ENCODE data around the gene HECW1. TPM values are rescaled to one million over a fixed set of nuclear protein-coding genes. Genes with fewer than 3 reads are reported as not detected.

HECW1 gene
- total RNA-seq, 1 experiment from 2014 or later, result 2.7 TPM

- TF ChIP-seq CTCF (conservative IDR thresholded peaks at IDR 0.05), result no peak
- TF ChIP-seq EZH2 (IDR thresholded peaks at IDR 0.05; ENCODE audit: low read depth), result no peak
- Histone ChIP-seq H3K4me1 (replicated peaks; ENCODE audit: insufficient read depth) (no peaks in the 10 kb centered on the region), H3F3A (ENCODE audit: insufficient read depth, low read depth) (no peaks in the 10 kb centered on the region), H3K36me3 (ENCODE audit: low read depth) (no peaks in the 10 kb centered on the region), H2AFZ (no peak overlapping the region), H4K20me1 (ENCODE audit: insufficient read depth) (no peaks in the 10 kb centered on the region), H3K4me3 (no peak overlapping the region), H3K9me2 (ENCODE audit: insufficient read depth) (no peaks in the 10 kb centered on the region), H3K9me3 (ENCODE audit: insufficient read depth, low read depth) (no peaks in the 10 kb centered on the region), H3K4me2 (no peak overlapping the region), H3K27ac (no peak overlapping the region), H3K79me2 (ENCODE audit: low read depth) (no peaks in the 10 kb centered on the region), H3K27me3 (ENCODE audit: insufficient read depth, low read depth) (peaks cover 76% of the 10 kb centered on the region)
- CTCF ChIA-PET, result no interaction called here
- intact Hi-C loops (cut with micrococcal nuclease; ENCODE audit: unreplicated experiment), result no loop called here
- BruUV-seq (replicated peaks), result no TSS peak
- DNase-seq, result no peak
- POLR2A ChIA-PET (ENCODE audit: unreplicated experiment), result no interaction called here
Observed at GRCh38 chr7:43306404-43306803, 194.0 kb downstream of the HECW1 start.

GRCh38 chr7:43307522-43307921 is 195.1 kb downstream of the HECW1 start:
- POLR2A ChIA-PET (ENCODE audit: unreplicated experiment), result no interaction called here
- H3F3A ChIP-seq (ENCODE audit: insufficient read depth, low read depth), result no peaks in the 10 kb centered on the region
- no peaks in the 10 kb centered on the region for H3K79me2 ChIP-seq (ENCODE audit: low read depth)
- CTCF ChIA-PET, result no interaction called here
- H3K27me3 ChIP-seq (ENCODE audit: insufficient read depth, low read depth), result peaks cover 76% of the 10 kb centered on the region
- intact Hi-C loops (cut with micrococcal nuclease; ENCODE audit: unreplicated experiment), result no loop called here
- H4K20me1 ChIP-seq (ENCODE audit: insufficient read depth), result no peaks in the 10 kb centered on the region
- no peaks in the 10 kb centered on the region for H3K36me3 ChIP-seq (ENCODE audit: low read depth)
- BruUV-seq (replicated peaks), result no TSS peak
- no peak overlapping the region for H3K4me3 ChIP-seq
- H3K9me2 ChIP-seq (ENCODE audit: insufficient read depth), result no peaks in the 10 kb centered on the region
- no peak overlapping the region for H2AFZ ChIP-seq
- no peaks in the 10 kb centered on the region for H3K4me1 ChIP-seq (replicated peaks; ENCODE audit: insufficient read depth)
- H3K4me2 ChIP-seq, result no peak overlapping the region
- H3K27ac ChIP-seq, result no peak overlapping the region
- DNase-seq, result no peak
- TF ChIP-seq CTCF (conservative IDR thresholded peaks at IDR 0.05) (no peak), EZH2 (IDR thresholded peaks at IDR 0.05; ENCODE audit: low read depth) (no peak)
- H3K9me3 ChIP-seq (ENCODE audit: insufficient read depth, low read depth), result no peaks in the 10 kb centered on the region

- POLR2A ChIA-PET (ENCODE audit: unreplicated experiment), result no interaction called here
- no peaks in the 10 kb centered on the region for H3K36me3 ChIP-seq (ENCODE audit: low read depth)
Observed at GRCh38 chr7:43308913-43309705, 196.7 kb downstream of the HECW1 start.

More at GRCh38 chr7:43308913-43309705, 196.7 kb downstream of the HECW1 start:
- no peaks in the 10 kb centered on the region for H3K79me2 ChIP-seq (ENCODE audit: low read depth)
- H4K20me1 ChIP-seq (ENCODE audit: insufficient read depth), result no peaks in the 10 kb centered on the region
- H3K9me3 ChIP-seq (ENCODE audit: insufficient read depth, low read depth), result no peaks in the 10 kb centered on the region
- H2AFZ ChIP-seq, result no peak overlapping the region
- H3K4me1 ChIP-seq (replicated peaks; ENCODE audit: insufficient read depth), result no peaks in the 10 kb centered on the region
- H3K4me2 ChIP-seq, result no peak overlapping the region
- TF ChIP-seq EZH2 (IDR thresholded peaks at IDR 0.05; ENCODE audit: low read depth) (no peak), CTCF (conservative IDR thresholded peaks at IDR 0.05) (no peak)
- H3K9me2 ChIP-seq (ENCODE audit: insufficient read depth), result no peaks in the 10 kb centered on the region
- intact Hi-C loops (cut with micrococcal nuclease; ENCODE audit: unreplicated experiment), result no loop called here
- no peaks in the 10 kb centered on the region for H3F3A ChIP-seq (ENCODE audit: insufficient read depth, low read depth)
- CTCF ChIA-PET, result no interaction called here
- no peak for DNase-seq
- BruUV-seq (replicated peaks), result no TSS peak
- H3K27ac ChIP-seq, result no peak overlapping the region
- peaks cover 76% of the 10 kb centered on the region for H3K27me3 ChIP-seq (ENCODE audit: insufficient read depth, low read depth)
- no peak overlapping the region for H3K4me3 ChIP-seq

All from PC-9 (cell line).